ENCODE measurements around the gene NUP210L.

Gene NUP210L

GRCh38 chr1:154154534-154155191, at the start of gene NUP210L:
TSS of gene NUP210L (minus strand) at chr1:154155073.
- no peak for DNase-seq

- DNase-seq, result no peak
These were observed 44.6 kb upstream of the NUP210L start for GRCh38 chr1:154199563-154199879.

- DNase-seq, result peak; percentile 52
These were observed 44.1 kb upstream of the NUP210L start for GRCh38 chr1:154198756-154199562.

GRCh38 chr1:154193821-154194220, 38.9 kb upstream of the NUP210L start:
- no peak for DNase-seq

- no peak for DNase-seq
These were observed 37.6 kb upstream of the NUP210L start for GRCh38 chr1:154192476-154192875.

- no peak for DNase-seq
These were observed 37.2 kb upstream of the NUP210L start, which contains the start of gene TPM3 for GRCh38 chr1:154191990-154192461. TSS of gene TPM3 (minus strand) at chr1:154192100. CDS start at chr1:154192018, 82 bp downstream.

GRCh38 chr1:154190550-154190949, 35.7 kb upstream of the NUP210L start:
- no peak for DNase-seq

GRCh38 chr1:154186852-154187501, 32.1 kb upstream of the NUP210L start:
- DNase-seq, result no peak

GRCh38 chr1:154186177-154186576, 31.3 kb upstream of the NUP210L start:
- peak; percentile 79 for DNase-seq

- peak; percentile 98 for DNase-seq
These were observed 28.4 kb upstream of the NUP210L start for GRCh38 chr1:154183046-154183915.

- DNase-seq, result peak; percentile 94
These were observed 27.6 kb upstream of the NUP210L start for GRCh38 chr1:154182344-154183045.

GRCh38 chr1:154181944-154182343, 27.1 kb upstream of the NUP210L start:
- DNase-seq, result no peak

- DNase-seq, result no peak
These were observed 25.2 kb upstream of the NUP210L start for GRCh38 chr1:154179946-154180687.

GRCh38 chr1:154178911-154179811, 24.3 kb upstream of the NUP210L start:
- peak; percentile 25 for DNase-seq

- DNase-seq, result no peak
These were observed 23.1 kb upstream of the NUP210L start for GRCh38 chr1:154178013-154178412.

- DNase-seq, result no peak
These were observed 21.5 kb upstream of the NUP210L start for GRCh38 chr1:154176337-154176736.

GRCh38 chr1:154174654-154175053, 19.8 kb upstream of the NUP210L start:
- DNase-seq, result no peak

GRCh38 chr1:154171880-154172279, 17.0 kb upstream of the NUP210L start:
- no peak for DNase-seq

- no peak for DNase-seq
These were observed 16.3 kb upstream of the NUP210L start for GRCh38 chr1:154171223-154171583.

- DNase-seq, result peak; percentile 72
These were observed 15.8 kb upstream of the NUP210L start for GRCh38 chr1:154170547-154171222.

Measured in activated CD4-positive, alpha-beta T cell treated with anti-CD3 and anti-CD28 coated beads, Interleukin-10, Interleukin-2, amounts not matched to agents 100 ng/mL and 50 ng/mL, durations not matched to agents 16 hours and 8 hours (primary cell).